ENCODE results near the gene RNPS1. TPM values are rescaled to one million over a fixed set of nuclear protein-coding genes. Genes with fewer than 3 reads are reported as not detected.
A peak's percentile ranks its signal among the peaks of the same experiment; 100 is the strongest.

RNPS1 gene
- total and polyA plus RNA-seq, 9 of the 15 experiments (the other 6 are each of a cell fraction or from before 2014, with no cell fraction given) = 44.9 to 338 (median 202) TPM

DNA sequence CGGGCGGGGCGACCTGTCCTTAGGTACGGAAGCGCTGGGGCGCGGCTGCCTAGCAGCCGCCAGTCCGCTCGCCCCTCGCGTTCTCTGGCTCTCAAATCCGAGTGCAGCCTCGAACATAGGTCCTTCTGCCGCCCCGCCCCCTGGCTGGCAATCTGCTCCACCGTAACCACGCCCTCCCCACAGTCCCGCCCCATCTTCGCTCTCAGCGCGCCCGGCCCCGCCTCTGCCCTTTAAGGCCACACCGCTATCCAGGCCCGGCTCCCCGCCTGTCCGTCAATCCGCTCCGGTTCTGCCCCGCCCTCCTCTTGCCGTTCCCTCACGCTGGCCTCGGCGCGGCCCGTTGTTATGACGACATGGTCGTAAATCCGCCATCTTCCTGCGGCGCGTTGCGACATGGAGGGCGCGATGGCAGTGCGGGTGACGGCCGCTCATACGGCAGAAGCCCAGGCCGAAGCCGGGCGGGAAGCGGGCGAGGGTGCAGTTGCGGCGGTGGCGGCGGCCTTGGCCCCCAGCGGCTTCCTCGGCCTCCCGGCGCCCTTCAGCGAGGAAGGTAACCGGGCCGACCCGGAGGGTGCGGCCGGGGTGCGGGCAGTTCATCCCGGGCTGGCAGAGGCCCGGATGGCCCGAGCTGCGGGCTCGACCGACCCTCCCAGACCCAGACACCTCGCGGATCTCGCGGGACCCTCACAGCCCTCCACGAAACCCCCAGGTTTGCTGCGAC lies 44.5 kb downstream of the RNPS1 start, which contains the start of gene E4F1 (continued):
- TF ChIP-seq ZNF589 (CRISPR knock-in tag; IDR thresholded peaks at IDR 0.05; ENCODE audit: low read depth) (no peak), ZBTB7A (IDR thresholded peaks at IDR 0.05; ENCODE audit: borderline replicate concordance, control insufficient read depth, low read depth, low read length) (peak; percentile 36; the same call in 1 of the 2 replicates), GTF2F1 (IDR thresholded peaks at IDR 0.05; ENCODE audit: low read depth, low read length) (peak; percentile 19; the same call in 1 of the 2 replicates), KDM2B (CRISPR knock-in tag; IDR thresholded peaks at IDR 0.05) (peak; percentile 61; the same call in 1 of the 2 replicates), EWSR1 (IDR thresholded peaks at IDR 0.05; ENCODE audit: borderline replicate concordance, low read depth, partially characterized antibody) (no peak), CUX1 (CRISPR knock-in tag; IDR thresholded peaks at IDR 0.05) (no peak), MTA1 (IDR thresholded peaks at IDR 0.05; ENCODE audit: borderline replicate concordance) (peak; percentile 90), ZNF232 (CRISPR knock-in tag; IDR thresholded peaks at IDR 0.05) (no peak), ZBTB17 (CRISPR knock-in tag; IDR thresholded peaks at IDR 0.05) (peak; percentile 12; the same call in 1 of the 2 replicates), CCNT2 (IDR thresholded peaks at IDR 0.05; ENCODE audit: borderline replicate concordance, extremely low read depth, insufficient read length, low read depth, low read length) (peak; percentile 42), KLF13 (tag; IDR thresholded peaks at IDR 0.05; ENCODE audit: borderline replicate concordance, low read depth) (no peak; the same call in 1 of the 2 replicates), ELF2 (CRISPR knock-in tag; IDR thresholded peaks at IDR 0.05) (no peak), ZFP30 (CRISPR knock-in tag; IDR thresholded peaks at IDR 0.05; ENCODE audit: borderline replicate concordance) (no peak)
- TF ChIP-seq, protein P1, sequence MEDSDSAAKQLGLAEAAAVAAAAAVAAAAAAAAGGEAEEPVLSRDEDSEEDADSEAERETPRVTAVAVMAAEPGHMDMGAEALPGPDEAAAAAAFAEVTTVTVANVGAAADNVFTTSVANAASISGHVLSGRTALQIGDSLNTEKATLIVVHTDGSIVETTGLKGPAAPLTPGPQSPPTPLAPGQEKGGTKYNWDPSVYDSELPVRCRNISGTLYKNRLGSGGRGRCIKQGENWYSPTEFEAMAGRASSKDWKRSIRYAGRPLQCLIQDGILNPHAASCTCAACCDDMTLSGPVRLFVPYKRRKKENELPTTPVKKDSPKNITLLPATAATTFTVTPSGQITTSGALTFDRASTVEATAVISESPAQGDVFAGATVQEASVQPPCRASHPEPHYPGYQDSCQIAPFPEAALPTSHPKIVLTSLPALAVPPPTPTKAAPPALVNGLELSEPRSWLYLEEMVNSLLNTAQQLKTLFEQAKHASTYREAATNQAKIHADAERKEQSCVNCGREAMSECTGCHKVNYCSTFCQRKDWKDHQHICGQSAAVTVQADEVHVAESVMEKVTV (CRISPR knock-in tag; IDR thresholded peaks at IDR 0.05) = no peak
- TF ChIP-seq, protein P2, sequence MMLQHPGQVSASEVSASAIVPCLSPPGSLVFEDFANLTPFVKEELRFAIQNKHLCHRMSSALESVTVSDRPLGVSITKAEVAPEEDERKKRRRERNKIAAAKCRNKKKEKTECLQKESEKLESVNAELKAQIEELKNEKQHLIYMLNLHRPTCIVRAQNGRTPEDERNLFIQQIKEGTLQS (IDR thresholded peaks at IDR 0.05) = peak; percentile 71
- TF ChIP-seq, protein P2 (CRISPR knock-in tag; conservative IDR thresholded peaks at IDR 0.05) = no peak

All from K562 (cell line).